ENCODE data around the gene CST2.

- TF ChIP-seq CTCF (IDR thresholded peaks at IDR 0.05): no peak
- no peak for TF ChIP-seq POLR2AphosphoS5 (IDR thresholded peaks at IDR 0.05)
- no peak for TF ChIP-seq POLR2A (IDR thresholded peaks at IDR 0.05; ENCODE audit: low read depth)
- no peak for TF ChIP-seq EP300 (IDR thresholded peaks at IDR 0.05)
These were observed 29.7 kb upstream of the CST2 start for GRCh38 chr20:23856226-23856625.
